OCI-LY3 (cell line): ENCODE data around the gene PCDHGC5.

Experiments used
- CTCF ChIP-seq: fragments of 200-600, 300-600 bp; sonication (generic); IDR thresholded peaks from 2 replicates; pipeline ENCODE4 v1.5.1; 2014; ENCODE audit warnings: antibody characterized with exemption, low read length, low read depth
- EZH2phosphoT487 ChIP-seq: fragments of 200-600 bp; shearing (Covaris generic); IDR thresholded peaks from 2 replicates; pipeline ENCODE4 v1.6.1; 2018; ENCODE audit warnings: antibody characterized with exemption, mixed run types, low read depth

- TF ChIP-seq CTCF (no peak), EZH2phosphoT487 (no peak)
Measured at GRCh38 chr5:141523991-141524390, 35.1 kb downstream of the PCDHGC5 start.
